ENCODE results near the gene ACO2.
"Not testable (repeated sequence)": the region's sequence is repeated elsewhere in the genome, so short reads cannot be mapped to it uniquely, and the experiment has no call there.

The ACO2 gene

GRCh38 chr22:41447435-41448188 is 21.3 kb upstream of the ACO2 start:
- Histone ChIP-seq H3K27me3 (no peaks in the 10 kb centered on the region), H3K36me3 (peaks cover 11% of the 10 kb centered on the region), H3K9me3 (no peaks in the 10 kb centered on the region), H4K20me1 (peaks cover 29% of the 10 kb centered on the region), H3K4me2 (peak overlapping the region; percentile 86), H3K27ac (peak overlapping the region; percentile 96), H3K4me3 (peak overlapping the region; percentile 98), H3K9ac (peak overlapping the region; percentile 92), H3K4me1 (peaks cover 37% of the 10 kb centered on the region)
- TF ChIP-seq Cebpa-rat (IDR thresholded peaks at IDR 0.05), result no peak

GRCh38 chr22:41448189-41448808 is 20.6 kb upstream of the ACO2 start:
- Histone ChIP-seq H3K9ac (peak overlapping the region; percentile 92), H3K27ac (peak overlapping the region; percentile 96), H3K4me2 (peak overlapping the region; percentile 86), H3K4me1 (peaks cover 30% of the 10 kb centered on the region), H3K27me3 (no peaks in the 10 kb centered on the region), H3K9me3 (no peaks in the 10 kb centered on the region), H3K4me3 (peak overlapping the region; percentile 98), H3K36me3 (peaks cover 4% of the 10 kb centered on the region), H4K20me1 (peaks cover 23% of the 10 kb centered on the region)
- TF ChIP-seq Cebpa-rat (IDR thresholded peaks at IDR 0.05), result no peak

GRCh38 chr22:41458161-41458728 is 10.7 kb upstream of the ACO2 start:
- peak overlapping the region; percentile 9; the same call in 1 of the 2 replicates for H3K9ac ChIP-seq
- H4K20me1 ChIP-seq, result peaks cover 15% of the 10 kb centered on the region; the same call in 1 of the 2 replicates
- peaks cover 70% of the 10 kb centered on the region for H3K36me3 ChIP-seq
- no peaks in the 10 kb centered on the region for H3K9me3 ChIP-seq
- no peaks in the 10 kb centered on the region for H3K27me3 ChIP-seq
- H3K4me1 ChIP-seq, result peaks cover 14% of the 10 kb centered on the region
- no peak overlapping the region for H3K27ac ChIP-seq
- H3K4me3 ChIP-seq, result no peak overlapping the region
- H3K4me2 ChIP-seq, result peak overlapping the region; percentile 53
- no peak for TF ChIP-seq Cebpa-rat (IDR thresholded peaks at IDR 0.05)

DNA sequence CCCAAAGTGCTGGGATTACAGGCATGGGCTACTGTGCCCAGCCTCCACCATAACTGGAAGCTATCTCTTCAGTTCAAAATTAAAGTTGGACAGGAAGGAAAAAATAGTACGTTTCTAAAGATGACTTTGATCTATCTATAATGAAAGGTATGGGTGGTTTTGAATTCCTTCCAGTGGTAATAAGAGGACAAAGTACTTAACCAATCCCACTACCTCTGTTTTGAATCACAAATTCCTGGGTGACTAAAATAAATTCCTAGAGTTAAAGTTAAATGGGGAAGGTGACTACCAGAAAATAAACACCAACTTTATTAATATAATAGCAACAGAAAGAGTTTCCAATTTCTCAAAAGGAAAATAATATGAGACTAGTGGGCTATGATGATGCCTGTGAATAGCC is 9.5 kb upstream of the ACO2 start:
- H3K27me3 ChIP-seq, result no peaks in the 10 kb centered on the region
- peaks cover 14% of the 10 kb centered on the region for H3K4me1 ChIP-seq
- TF ChIP-seq Cebpa-rat (IDR thresholded peaks at IDR 0.05), result no peak
- peaks cover 82% of the 10 kb centered on the region for H3K36me3 ChIP-seq
- H3K9ac ChIP-seq, result no peak overlapping the region
- no peak overlapping the region for H3K27ac ChIP-seq
- H3K4me2 ChIP-seq, result no peak overlapping the region
- H3K9me3 ChIP-seq, result no peaks in the 10 kb centered on the region
- no peak overlapping the region for H3K4me3 ChIP-seq
- peaks cover 15% of the 10 kb centered on the region; the same call in 1 of the 2 replicates for H4K20me1 ChIP-seq

- not testable (repeated sequence) for H3K27ac ChIP-seq, H3K4me2 ChIP-seq, H3K9me3 ChIP-seq, H3K27me3 ChIP-seq, H3K4me3 ChIP-seq, H3K9ac ChIP-seq
- H4K20me1 ChIP-seq, result peaks cover 15% of the 10 kb centered on the region; the same call in 1 of the 2 replicates
- peaks cover 88% of the 10 kb centered on the region for H3K36me3 ChIP-seq
- H3K4me1 ChIP-seq, result peaks cover 14% of the 10 kb centered on the region
These were observed 8.8 kb upstream of the ACO2 start for GRCh38 chr22:41460071-41460470.

DNA sequence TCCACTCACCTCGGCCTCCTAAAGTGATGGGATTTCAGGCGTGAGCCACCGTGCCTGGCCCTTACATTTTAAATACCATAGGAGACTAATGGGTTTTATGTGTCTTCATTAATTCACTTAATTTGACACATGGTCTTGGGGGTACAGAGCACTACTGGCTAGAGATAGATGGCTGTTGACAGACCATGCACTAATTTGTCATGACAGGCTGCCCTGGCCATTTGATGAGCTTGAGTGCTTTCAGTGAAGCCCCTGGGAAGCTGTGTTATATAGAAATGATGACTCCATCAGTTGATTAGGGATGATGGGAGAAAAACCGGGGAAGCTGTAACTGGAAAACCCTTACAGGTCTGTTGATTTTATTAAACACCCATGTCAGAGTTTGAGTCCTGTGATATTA is 7.0 kb upstream of the ACO2 start:
- Histone ChIP-seq H3K9me3 (no peaks in the 10 kb centered on the region), H3K4me2 (no peak overlapping the region), H4K20me1 (peaks cover 15% of the 10 kb centered on the region; the same call in 1 of the 2 replicates), H3K4me3 (no peak overlapping the region), H3K9ac (no peak overlapping the region), H3K4me1 (peaks cover 23% of the 10 kb centered on the region), H3K27ac (no peak overlapping the region), H3K27me3 (no peaks in the 10 kb centered on the region), H3K36me3 (peaks cover 99% of the 10 kb centered on the region)
- no peak for TF ChIP-seq Cebpa-rat (IDR thresholded peaks at IDR 0.05)

DNA sequence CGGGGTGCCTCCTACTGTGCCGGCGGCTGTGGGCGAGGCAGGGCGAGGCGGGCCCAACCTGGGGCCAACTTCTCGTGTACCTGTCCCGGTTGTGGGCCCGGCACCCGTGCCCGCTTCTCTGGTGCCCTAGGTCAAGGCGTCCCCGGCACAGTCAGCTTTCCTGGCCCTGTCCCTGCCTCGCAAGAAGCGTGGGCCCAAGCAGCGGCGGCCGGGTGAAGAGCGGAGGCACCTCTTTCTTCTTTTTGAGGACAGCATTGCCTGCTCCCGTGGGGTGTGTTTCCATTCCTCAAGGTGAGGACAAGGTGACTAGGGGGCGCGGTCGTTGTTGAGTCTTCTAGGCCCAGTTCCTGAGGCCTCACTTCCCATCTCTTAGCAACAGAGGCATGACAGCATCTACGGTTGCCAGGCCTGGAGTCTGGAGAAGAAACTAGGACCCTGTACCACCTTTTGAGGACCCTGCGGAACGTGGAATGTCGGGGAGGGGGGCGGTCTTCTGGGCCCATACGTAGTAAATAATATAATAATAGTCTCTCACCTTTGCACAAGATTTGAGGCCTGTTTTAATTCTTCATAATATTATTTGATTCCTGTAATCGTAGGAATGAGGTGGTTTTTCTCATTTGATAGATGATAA is 418 bp downstream of the ACO2 start:
- TF ChIP-seq Cebpa-rat (IDR thresholded peaks at IDR 0.05), result no peak
- peaks cover 70% of the 10 kb centered on the region for H3K36me3 ChIP-seq

DNA sequence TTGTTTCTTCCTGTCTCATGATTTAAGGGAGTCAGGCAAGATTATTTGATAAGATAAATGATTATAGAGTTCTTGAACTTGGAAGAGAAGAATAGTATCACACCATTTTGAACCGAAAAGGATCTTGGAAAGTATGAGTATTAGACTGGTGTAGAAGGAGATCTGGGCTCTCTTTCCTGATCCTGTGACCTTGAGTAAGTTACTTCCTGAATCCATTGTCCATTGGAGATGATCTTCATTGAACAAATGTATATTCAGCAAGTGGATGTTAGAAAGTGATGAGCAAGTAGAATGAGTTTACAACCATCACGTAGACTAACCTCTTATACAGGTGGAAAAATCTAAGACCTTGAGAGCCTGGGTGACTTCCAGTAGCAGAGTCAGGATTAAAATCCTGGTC is 2.0 kb downstream of the ACO2 start:
- no peak for TF ChIP-seq Cebpa-rat (IDR thresholded peaks at IDR 0.05)
- peak overlapping the region; percentile 97; the same call in 1 of the 2 replicates for H3K4me2 ChIP-seq

More for the DNA sequence above, 418 bp downstream of the ACO2 start:
- no peaks in the 10 kb centered on the region for H3K9me3 ChIP-seq
- H3K27ac ChIP-seq, result peak overlapping the region; percentile 98
- peak overlapping the region; percentile 95 for H3K4me3 ChIP-seq
- peak overlapping the region; percentile 97 for H3K4me2 ChIP-seq
- no peaks in the 10 kb centered on the region for H3K27me3 ChIP-seq
- peak overlapping the region; percentile 94 for H3K9ac ChIP-seq
- H3K4me1 ChIP-seq, result peaks cover 40% of the 10 kb centered on the region
- H4K20me1 ChIP-seq, result peaks cover 10% of the 10 kb centered on the region; the same call in 1 of the 2 replicates

GRCh38 chr22:41471568-41471967 is 2.7 kb downstream of the ACO2 start:
- peaks cover 3% of the 10 kb centered on the region; the same call in 1 of the 2 replicates for H3K9me3 ChIP-seq
- no peak for TF ChIP-seq Cebpa-rat (IDR thresholded peaks at IDR 0.05)
- no peak overlapping the region for H3K4me3 ChIP-seq
- no peaks in the 10 kb centered on the region for H3K27me3 ChIP-seq
- no peak overlapping the region for H3K9ac ChIP-seq
- H3K36me3 ChIP-seq, result peaks cover 59% of the 10 kb centered on the region
- H3K4me1 ChIP-seq, result peaks cover 35% of the 10 kb centered on the region
- H3K4me2 ChIP-seq, result no peak overlapping the region
- H3K27ac ChIP-seq, result no peak overlapping the region
- peaks cover 10% of the 10 kb centered on the region; the same call in 1 of the 2 replicates for H4K20me1 ChIP-seq

More for the DNA sequence above, 2.0 kb downstream of the ACO2 start:
- Histone ChIP-seq H3K36me3 (peaks cover 63% of the 10 kb centered on the region), H3K27me3 (no peaks in the 10 kb centered on the region), H3K9ac (no peak overlapping the region), H3K4me3 (no peak overlapping the region), H3K9me3 (no peaks in the 10 kb centered on the region), H3K27ac (no peak overlapping the region), H4K20me1 (peaks cover 10% of the 10 kb centered on the region; the same call in 1 of the 2 replicates), H3K4me1 (peaks cover 40% of the 10 kb centered on the region)

Data from BLaER1 (cell line).